ENCODE results near the gene ABCG1. TPM values are rescaled to one million over a fixed set of nuclear protein-coding genes. Genes with fewer than 3 reads are reported as not detected.

ABCG1 gene
- total and polyA plus RNA-seq, 2 donors (not counting 3 experiments of a cell fraction or from before 2014, with no cell fraction given) = 6.7 to 19.6 TPM

DNA sequence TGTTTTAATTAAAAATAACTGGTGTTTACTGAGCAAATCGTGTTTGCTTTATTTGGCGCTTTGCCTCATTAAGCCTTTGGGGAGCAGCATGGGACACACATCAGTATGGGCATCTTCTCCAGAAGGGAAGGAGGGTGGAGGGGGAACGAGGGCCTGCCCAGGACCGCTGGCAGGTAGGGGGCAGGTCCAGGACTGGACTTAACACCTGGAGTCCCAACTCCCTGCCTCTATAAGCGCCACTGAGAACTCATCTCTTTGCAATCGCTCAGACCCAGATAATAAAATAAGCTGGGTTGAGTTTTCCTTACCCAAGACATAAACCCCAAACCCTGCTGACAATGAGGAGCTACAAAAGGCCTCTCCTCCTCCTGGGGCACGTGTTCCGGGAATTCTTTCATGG lies 15.1 kb downstream of the ABCG1 start:
- no peak for DNase-seq (ENCODE audit: low read depth, low spot score)
- no peaks in the 10 kb centered on the region for H3K36me3 ChIP-seq (ENCODE audit: control insufficient read depth in 2 of 2, extremely low read depth in 1 of 2, insufficient read depth in 2 of 2, low read length in 2 of 2)
- peak overlapping the region; percentile 74 for H3K27ac ChIP-seq (ENCODE audit: insufficient read depth, low read depth, low read length)
- no peaks in the 10 kb centered on the region for H3K9me3 ChIP-seq (replicated peaks; ENCODE audit: control insufficient read depth, insufficient read depth, low read length)
- H3K4me3 ChIP-seq (replicated peaks in 1 of 3; ENCODE audit: insufficient read depth in 1 of 3, low read depth in 1 of 3, low read length in 3 of 3) = peak overlapping the region in 1 of 3 experiments; percentile 18
- no peaks in the 10 kb centered on the region for H3K79me2 ChIP-seq (ENCODE audit: control insufficient read depth, insufficient read depth, low read length)
- peaks cover 26% of the 10 kb centered on the region for H3K4me1 ChIP-seq (ENCODE audit: control insufficient read depth, extremely low read depth, insufficient read depth, low read length)
- intact Hi-C loops (cut with micrococcal nuclease) (loop anchor here (1.0 kb wide), 1 partner anchor 41 kb away; no protein-coding TSS in a partner anchor), dilution Hi-C loops (cut with MboI; ENCODE audit: extremely low pct_ligation_motif_present, low sequenced_read_pairs) (no loop called here)
- POLR2A ChIA-PET = no interaction called here
- no peak overlapping the region for H2AFZ ChIP-seq (ENCODE audit: low read depth, low read length)
- TSS peak; percentile 70 for BruUV-seq (replicated peaks)
- H3K9me1 ChIP-seq (replicated peaks; ENCODE audit: control insufficient read depth, extremely low read depth, insufficient read depth, low read length) = no peaks in the 10 kb centered on the region
- CTCF ChIA-PET = interaction anchor here (0.6 to 2.2 kb wide), 15 partner anchors 8 to 89 kb away, joined by 3 to 29 read pairs (median 6); partner anchors contain the start of gene ABCG1
- H3K27me3 ChIP-seq (ENCODE audit: control insufficient read depth in 2 of 2, insufficient read depth in 2 of 2, low read length in 2 of 2) = peaks cover 0 to 7% of the 10 kb centered on the region in 2 experiments
- no peak for TF ChIP-seq FOS (IDR thresholded peaks at IDR 0.05; ENCODE audit: borderline replicate concordance, insufficient read depth, low read length)
- TF ChIP-seq CTCF (IDR thresholded peaks at IDR 0.05; ENCODE audit: extremely low read depth in 1 of 2, insufficient read depth in 1 of 2, low read depth in 1 of 2, low read length in 2 of 2) = no peak
- TF ChIP-seq MYC (IDR thresholded peaks at IDR 0.05; ENCODE audit: low read depth, low read length) = no peak
- no peak for TF ChIP-seq GATA2 (IDR thresholded peaks at IDR 0.05; ENCODE audit: insufficient read depth, insufficient read length, low read depth, low read length)
- H3K9ac ChIP-seq (replicated peaks; ENCODE audit: extremely low read depth, insufficient read depth, low read length) = peak overlapping the region; percentile 67
- H4K20me1 ChIP-seq (replicated peaks; ENCODE audit: control insufficient read depth, extremely low read depth, insufficient read depth, low read length) = no peaks in the 10 kb centered on the region
- FAIRE-seq = no peak
- peak overlapping the region; percentile 56 for H3K4me2 ChIP-seq (ENCODE audit: insufficient read depth, low read length)

Measured in endothelial cell of umbilical vein (primary cell).